GM23338 (cell line): ENCODE measurements around the gene CDK5RAP2. TPM values are rescaled to one million over a fixed set of nuclear protein-coding genes. Genes with fewer than 3 reads are reported as not detected.

Experiments
- ATAC-seq: fragments of 200-7000 bp; cut with Tn5 transposase; 3 replicates; pipeline ENCODE4 v1.9.1; 2020
- DNase-seq: peaks from one replicate; pipeline ENCODE4 v3.0.0-alpha.2; 2015; ENCODE audit warnings: low spot score
- H2AFZ ChIP-seq: fragments of 200-600 bp; sonication (generic); 2 replicates; pipeline ENCODE4 v1.8.0; 2016; ENCODE audit warnings: antibody characterized with exemption, mild to moderate bottlenecking, moderate library complexity
- H3F3A ChIP-seq: fragments of 200-600 bp; sonication (generic); replicated peaks from 2 replicates; pipeline ENCODE4 v1.8.0; 2017; ENCODE audit warnings: antibody characterized with exemption, mixed run types, low read depth
- H3K27ac ChIP-seq: fragments of 200-600 bp; sonication (generic); 2 replicates; pipeline ENCODE4 v1.6.1; 2016; ENCODE audit warnings: low read depth
- H3K27me3 ChIP-seq: fragments of 200-600 bp; sonication (generic); 2 replicates; pipeline ENCODE4 v1.8.0; 2016; ENCODE audit warnings: mild to moderate bottlenecking, mixed run types, moderate library complexity; ENCODE audit not compliant: insufficient read depth
- H3K36me3 ChIP-seq: fragments of 200-600 bp; sonication (generic); 2 replicates; pipeline ENCODE4 v1.8.0; 2016; ENCODE audit warnings: mild to moderate bottlenecking; ENCODE audit not compliant: insufficient read depth
- H3K4me1 ChIP-seq: fragments of 200-600 bp; sonication (generic); 2 replicates; pipeline ENCODE4 v1.8.0; 2016; ENCODE audit warnings: mild to moderate bottlenecking, moderate library complexity; ENCODE audit not compliant: insufficient read depth
- H3K4me2 ChIP-seq: fragments of 200-600 bp; sonication (generic); 2 replicates; pipeline ENCODE4 v1.7.1; 2017; ENCODE audit warnings: mixed run types
- H3K4me3 ChIP-seq: fragments of 200-600 bp; sonication (generic); 2 replicates; pipeline ENCODE4 v1.6.1; 2016; ENCODE audit warnings: mixed run types
- H3K79me2 ChIP-seq: fragments of 200-600 bp; sonication (generic); replicated peaks from 2 replicates; pipeline ENCODE4 v1.8.0; 2017; ENCODE audit warnings: mild to moderate bottlenecking; ENCODE audit not compliant: insufficient read depth
- H3K9me2 ChIP-seq: fragments of 200-600 bp; sonication (generic); 2 replicates; pipeline ENCODE4 v1.8.0; 2017; ENCODE audit not compliant: insufficient read depth
- H4K20me1 ChIP-seq: fragments of 200-600 bp; sonication (generic); replicated peaks from 2 replicates; pipeline ENCODE4 v1.8.0; 2017; ENCODE audit warnings: mild to moderate bottlenecking; ENCODE audit not compliant: insufficient read depth
- H3K27ac Mint-ChIP-seq: 2 replicates; pipeline ENCODE4 v1.8.0; 2020; ENCODE audit warnings: inconsistent platforms, mild to moderate bottlenecking, moderate library complexity, mixed read lengths
- H3K27me3 Mint-ChIP-seq: 3 replicates; pipeline ENCODE4 v1.8.0; 2022; ENCODE audit warnings: low read depth, mild to moderate bottlenecking, moderate library complexity, mixed read lengths, inconsistent platforms; ENCODE audit not compliant: insufficient read depth, poor library complexity
- H3K36me3 Mint-ChIP-seq: 3 replicates; pipeline ENCODE4 v1.8.0; 2021; ENCODE audit warnings: low read depth, mild to moderate bottlenecking, inconsistent platforms, moderate library complexity, mixed read lengths
- H3K4me1 Mint-ChIP-seq: 3 replicates; pipeline ENCODE4 v1.8.0; 2020; ENCODE audit warnings: mild to moderate bottlenecking, inconsistent platforms, mixed read lengths
- H3K4me3 Mint-ChIP-seq: 3 replicates; pipeline ENCODE4 v1.8.0; 2021; ENCODE audit warnings: moderate library complexity, mild to moderate bottlenecking, inconsistent platforms, mixed read lengths
- H3K9me3 Mint-ChIP-seq: 3 replicates; pipeline ENCODE4 v1.8.0; 2020; ENCODE audit warnings: moderate library complexity, mild to moderate bottlenecking, inconsistent platforms, mixed read lengths
- CREB1 ChIP-seq: fragments of 250-450 bp; sonication (Bioruptor Pico); IDR thresholded peaks from 2 replicates; pipeline ENCODE4 v1.5.0; 2020; ENCODE audit warnings: low read depth, mild to moderate bottlenecking, moderate library complexity
- CTCF ChIP-seq, 2 experiments: fragments of 200-600 bp in 1 of 2; sonication (generic) in 1 of 2; conservative IDR thresholded peaks; 2 replicates each; pipeline versions ENCODE4 v1.5.1 to v1.6.1; 2016 to 2017; ENCODE audit warnings: antibody characterized with exemption in 2 of 2, low read depth in 2 of 2, mild to moderate bottlenecking in 2 of 2, moderate library complexity in 1 of 2
- ETS1 ChIP-seq: IDR thresholded peaks from 2 replicates; pipeline ENCODE4 v1.6.1; 2016; ENCODE audit warnings: antibody characterized with exemption
- EZH2 ChIP-seq: fragments of 200-600 bp; sonication (generic); IDR thresholded peaks from one replicate; pipeline ENCODE4 v1.8.0; 2017; ENCODE audit warnings: antibody characterized with exemption, mild to moderate bottlenecking, low read depth; ENCODE audit not compliant: unreplicated experiment
- EZH2phosphoT487 ChIP-seq: fragments of 200-600 bp; sonication (generic); IDR thresholded peaks from one replicate; pipeline ENCODE4 v1.8.1; 2018; ENCODE audit warnings: antibody characterized with exemption; ENCODE audit not compliant: unreplicated experiment
- JUNB ChIP-seq: IDR thresholded peaks from one replicate; pipeline ENCODE4 v1.6.1; 2016; ENCODE audit warnings: antibody characterized with exemption; ENCODE audit not compliant: unreplicated experiment
- NANOG ChIP-seq: IDR thresholded peaks from 2 replicates; pipeline ENCODE4 v1.6.1; 2016; ENCODE audit warnings: antibody characterized with exemption, borderline replicate concordance
- POLR2AphosphoS5 ChIP-seq: IDR thresholded peaks from 2 replicates; pipeline ENCODE4 v1.6.1; 2016; ENCODE audit warnings: antibody characterized with exemption, low read depth
- REST ChIP-seq: IDR thresholded peaks from one replicate; pipeline ENCODE4 v1.6.1; 2018; ENCODE audit warnings: antibody characterized with exemption; ENCODE audit not compliant: unreplicated experiment
- STAT1 ChIP-seq: IDR thresholded peaks from one replicate; pipeline ENCODE4 v1.6.1; 2016; ENCODE audit warnings: antibody characterized with exemption; ENCODE audit not compliant: unreplicated experiment
- ZNF114 ChIP-seq: fragments of 250-450 bp; sonication (Bioruptor Pico); IDR thresholded peaks from 2 replicates; pipeline ENCODE4 v1.5.0; 2020; ENCODE audit warnings: mild to moderate bottlenecking, moderate library complexity
- ZNF331 ChIP-seq: fragments of 250-450 bp; sonication (Bioruptor Pico); IDR thresholded peaks from 2 replicates; pipeline ENCODE4 v1.5.0; 2020; ENCODE audit warnings: low read depth, mild to moderate bottlenecking, moderate library complexity
- ZNF462 ChIP-seq: fragments of 250-450 bp; sonication (Bioruptor Pico); IDR thresholded peaks from 2 replicates; pipeline ENCODE4 v1.5.0; 2020; ENCODE audit warnings: mild to moderate bottlenecking, moderate library complexity
- polyA plus RNA-seq: library from polyadenylated mRNA; unstranded; fragments of >200 nt; fragmentation: Nextera tagmentation; extraction: Ambion mirVana; gene quantifications from 2 replicates; pipeline ENCODE4 v1.2.1, GENCODE V29; 2016
- total RNA-seq: library from RNA; depleted of rRNA; stranded (reverse); fragments of >200 nt; shearing (Covaris generic); gene quantifications from 2 replicates; pipeline ENCODE4 v1.2.3, GENCODE V29; 2014

Gene CDK5RAP2
- total and polyA plus RNA-seq, 2 experiments from 2014 or later, result 50.7 to 65.7 TPM

GRCh38 chr9:120381839-120382238, 198.1 kb downstream of the CDK5RAP2 start:
- Histone ChIP-seq H3K36me3 (no peaks in the 10 kb centered on the region), H2AFZ (no peak overlapping the region), H3K4me2 (no peak overlapping the region), H3K27ac (no peak overlapping the region), H3K27me3 (no peaks in the 10 kb centered on the region), H3F3A (no peaks in the 10 kb centered on the region), H3K79me2 (no peaks in the 10 kb centered on the region), H4K20me1 (no peaks in the 10 kb centered on the region), H3K4me1 (peaks cover 8% of the 10 kb centered on the region; the same call in 1 of the 2 replicates), H3K9me2 (no peaks in the 10 kb centered on the region), H3K4me3 (no peak overlapping the region)
- Mint-ChIP-seq H3K4me1 (peaks cover 15% of the 10 kb centered on the region), H3K27ac (no peak overlapping the region; the same call in 1 of the 2 replicates), H3K27me3 (peaks cover 21% of the 10 kb centered on the region), H3K9me3 (peaks cover 9% of the 10 kb centered on the region), H3K4me3 (no peak overlapping the region), H3K36me3 (peaks cover 34% of the 10 kb centered on the region)
- no peak for TF ChIP-seq STAT1
- TF ChIP-seq POLR2AphosphoS5, result no peak
- no peak for TF ChIP-seq REST
- TF ChIP-seq CREB1 (CRISPR knock-in tag), result no peak
- no peak for TF ChIP-seq EZH2phosphoT487
- TF ChIP-seq CTCF (conservative IDR thresholded peaks at IDR 0.05; ENCODE audit: low read depth in 2 of 2), result no peak
- TF ChIP-seq ZNF114 (CRISPR knock-in tag), result no peak
- TF ChIP-seq NANOG, result no peak
- no peak for TF ChIP-seq ZNF462 (CRISPR knock-in tag)
- TF ChIP-seq ETS1, result no peak
- TF ChIP-seq EZH2, result no peak
- TF ChIP-seq JUNB, result no peak
- TF ChIP-seq ZNF331 (CRISPR knock-in tag), result no peak
- ATAC-seq, result no peak
- no peak for DNase-seq
